PC-9 (cell line): ENCODE data around the gene GATB. TPM values are rescaled to one million over a fixed set of nuclear protein-coding genes. Genes with fewer than 3 reads are reported as not detected.
A peak's percentile ranks its signal among the peaks of the same experiment; 100 is the strongest.

ENCODE experiments used
- BruUV-seq: library from RNA; stranded (reverse); fragments of 400-500 nt; replicated peaks from 2 replicates; lab custom pipeline; 2021; lab: Mats Ljungman, UMichigan
- CTCF ChIA-PET: fragments of 300-600 bp; sonication (Branson Sonifier 250); formaldehyde crosslinking; loops from one replicate; lab custom pipeline; 2022; ENCODE audit warnings: antibody characterized with exemption; lab: Charles Lee
- POLR2A ChIA-PET: fragments of 300-600 bp; sonication (Branson Sonifier 250); formaldehyde crosslinking; loops from one replicate; lab custom pipeline; 2022; ENCODE audit warnings: antibody characterized with exemption; ENCODE audit not compliant: unreplicated experiment; lab: Charles Lee
- DNase-seq, 2 experiments: peaks; one replicate each; pipeline versions ENCODE4 v3.0.0 to v3.0.0-alpha.2; 2015 to 2022; ENCODE audit warnings: mixed read lengths in 1 of 2
- H2AFZ ChIP-seq: fragments of 200-600 bp; sonication (generic); 2 replicates; pipeline ENCODE4 v1.8.1; 2017; ENCODE audit warnings: antibody characterized with exemption
- H3F3A ChIP-seq: fragments of 200-600 bp; sonication (generic); 2 replicates; pipeline ENCODE4 v1.8.1; 2017; ENCODE audit warnings: antibody characterized with exemption, mild to moderate bottlenecking, low read depth; ENCODE audit not compliant: insufficient read depth
- H3K27ac ChIP-seq: fragments of 200-600 bp; sonication (generic); 2 replicates; pipeline ENCODE4 v1.6.1; 2016; ENCODE audit warnings: mixed run types
- H3K27me3 ChIP-seq: fragments of 200-600 bp; sonication (generic); 2 replicates; pipeline ENCODE4 v1.6.1; 2016; ENCODE audit warnings: low read depth, mixed run types; ENCODE audit not compliant: insufficient read depth
- H3K36me3 ChIP-seq: fragments of 200-600 bp; sonication (generic); 2 replicates; pipeline ENCODE4 v1.6.1; 2016; ENCODE audit warnings: low read depth, mixed run types
- H3K4me1 ChIP-seq: fragments of 200-600 bp; sonication (generic); replicated peaks from 2 replicates; pipeline ENCODE4 v1.6.1; 2016; ENCODE audit warnings: mixed run types; ENCODE audit not compliant: insufficient read depth
- H3K4me2 ChIP-seq: fragments of 200-600 bp; sonication (generic); 2 replicates; pipeline ENCODE4 v1.6.1; 2017; ENCODE audit warnings: mixed run types
- H3K4me3 ChIP-seq: fragments of 200-600 bp; sonication (generic); 2 replicates; pipeline ENCODE4 v1.6.1; 2016; ENCODE audit warnings: mixed run types
- H3K79me2 ChIP-seq: fragments of 200-600 bp; sonication (generic); 2 replicates; pipeline ENCODE4 v1.6.1; 2017; ENCODE audit warnings: low read depth, mixed run types
- H3K9me2 ChIP-seq: fragments of 200-600 bp; sonication (generic); 2 replicates; pipeline ENCODE4 v1.8.1; 2017; ENCODE audit warnings: mild to moderate bottlenecking; ENCODE audit not compliant: insufficient read depth
- H3K9me3 ChIP-seq: fragments of 200-600 bp; sonication (generic); 2 replicates; pipeline ENCODE4 v1.8.1; 2016; ENCODE audit warnings: low read depth; ENCODE audit not compliant: insufficient read depth
- H4K20me1 ChIP-seq: fragments of 200-600 bp; sonication (generic); 2 replicates; pipeline ENCODE4 v1.8.1; 2017; ENCODE audit not compliant: insufficient read depth
- CTCF ChIP-seq: fragments of 200-600 bp; sonication (generic); conservative IDR thresholded peaks from 2 replicates; pipeline ENCODE4 v1.6.1; 2017; ENCODE audit warnings: mixed run types, antibody characterized with exemption, mild to moderate bottlenecking, moderate library complexity
- EZH2 ChIP-seq: fragments of 200-600 bp; sonication (generic); IDR thresholded peaks from 2 replicates; pipeline ENCODE4 v1.8.0; 2017; ENCODE audit warnings: antibody characterized with exemption, low read depth
- intact Hi-C: fragments of 100-400 bp; cut with micrococcal nuclease; formaldehyde crosslinking; loops from one replicate; pipeline ENCODE4 v1.10.0; 2022; ENCODE audit not compliant: unreplicated experiment
- total RNA-seq: library from RNA; stranded (reverse); gene quantifications from 2 replicates; pipeline ENCODE4 v1.2.3, GENCODE V29; 2021

GATB gene
- total RNA-seq, 1 experiment from 2014 or later, result 24.2 TPM

GRCh38 chr4:151807220-151807619, 46.4 kb upstream of the GATB start:
- CTCF ChIA-PET, result no interaction called here
- BruUV-seq, result no TSS peak
- H3K36me3 ChIP-seq, result no peaks in the 10 kb centered on the region
- peaks cover 4% of the 10 kb centered on the region; the same call in 1 of the 2 replicates for H3K4me1 ChIP-seq
- TF ChIP-seq CTCF, result no peak
- no peak for TF ChIP-seq EZH2
- no peaks in the 10 kb centered on the region for H3K9me2 ChIP-seq
- H4K20me1 ChIP-seq, result no peaks in the 10 kb centered on the region
- no peak overlapping the region for H2AFZ ChIP-seq
- intact Hi-C loops, result no loop called here
- POLR2A ChIA-PET, result no interaction called here
- no peaks in the 10 kb centered on the region for H3K79me2 ChIP-seq
- no peaks in the 10 kb centered on the region for H3F3A ChIP-seq
- H3K9me3 ChIP-seq, result no peaks in the 10 kb centered on the region
- no peak overlapping the region for H3K4me2 ChIP-seq
- H3K27ac ChIP-seq, result no peak overlapping the region
- H3K4me3 ChIP-seq, result no peak overlapping the region
- H3K27me3 ChIP-seq, result no peaks in the 10 kb centered on the region
- DNase-seq, result no peak

GRCh38 chr4:151806511-151806927, 45.7 kb upstream of the GATB start:
- H2AFZ ChIP-seq, result peak overlapping the region; percentile 29; the same call in 1 of the 2 replicates
- POLR2A ChIA-PET, result no interaction called here
- no peak for DNase-seq
- H3F3A ChIP-seq, result no peaks in the 10 kb centered on the region
- no peaks in the 10 kb centered on the region for H3K27me3 ChIP-seq
- CTCF ChIA-PET, result no interaction called here
- H3K79me2 ChIP-seq, result no peaks in the 10 kb centered on the region
- TF ChIP-seq CTCF, result no peak
- H4K20me1 ChIP-seq, result no peaks in the 10 kb centered on the region
- BruUV-seq, result no TSS peak
- no peaks in the 10 kb centered on the region for H3K9me3 ChIP-seq
- no peak overlapping the region for H3K4me3 ChIP-seq
- H3K27ac ChIP-seq, result no peak overlapping the region
- no peaks in the 10 kb centered on the region for H3K36me3 ChIP-seq
- no peaks in the 10 kb centered on the region for H3K9me2 ChIP-seq
- H3K4me2 ChIP-seq, result no peak overlapping the region
- H3K4me1 ChIP-seq, result peaks cover 4% of the 10 kb centered on the region; the same call in 1 of the 2 replicates
- intact Hi-C loops, result no loop called here

GRCh38 chr4:151804821-151805220, 44.0 kb upstream of the GATB start:
- Histone ChIP-seq H2AFZ (no peak overlapping the region), H3K9me2 (no peaks in the 10 kb centered on the region), H3K79me2 (no peaks in the 10 kb centered on the region), H3K27ac (no peak overlapping the region), H3K36me3 (no peaks in the 10 kb centered on the region), H3K4me3 (no peak overlapping the region), H4K20me1 (no peaks in the 10 kb centered on the region), H3K4me2 (no peak overlapping the region), H3F3A (no peaks in the 10 kb centered on the region), H3K9me3 (no peaks in the 10 kb centered on the region), H3K27me3 (no peaks in the 10 kb centered on the region), H3K4me1 (peaks cover 4% of the 10 kb centered on the region; the same call in 1 of the 2 replicates)
- intact Hi-C loops, result no loop called here
- DNase-seq, result no peak
- ChIA-PET CTCF (no interaction called here), POLR2A (no interaction called here)
- no peak for TF ChIP-seq EZH2
- no peak for TF ChIP-seq CTCF
- BruUV-seq, result no TSS peak
